CD4-positive, alpha-beta T cell treated with Interferon gamma for 1 hour (primary cell): ENCODE data around the gene DLX4.

Source experiments
- DNase-seq: peaks from one replicate; pipeline ENCODE4 v3.0.0-alpha.2; 2020

The DLX4 gene

DNA sequence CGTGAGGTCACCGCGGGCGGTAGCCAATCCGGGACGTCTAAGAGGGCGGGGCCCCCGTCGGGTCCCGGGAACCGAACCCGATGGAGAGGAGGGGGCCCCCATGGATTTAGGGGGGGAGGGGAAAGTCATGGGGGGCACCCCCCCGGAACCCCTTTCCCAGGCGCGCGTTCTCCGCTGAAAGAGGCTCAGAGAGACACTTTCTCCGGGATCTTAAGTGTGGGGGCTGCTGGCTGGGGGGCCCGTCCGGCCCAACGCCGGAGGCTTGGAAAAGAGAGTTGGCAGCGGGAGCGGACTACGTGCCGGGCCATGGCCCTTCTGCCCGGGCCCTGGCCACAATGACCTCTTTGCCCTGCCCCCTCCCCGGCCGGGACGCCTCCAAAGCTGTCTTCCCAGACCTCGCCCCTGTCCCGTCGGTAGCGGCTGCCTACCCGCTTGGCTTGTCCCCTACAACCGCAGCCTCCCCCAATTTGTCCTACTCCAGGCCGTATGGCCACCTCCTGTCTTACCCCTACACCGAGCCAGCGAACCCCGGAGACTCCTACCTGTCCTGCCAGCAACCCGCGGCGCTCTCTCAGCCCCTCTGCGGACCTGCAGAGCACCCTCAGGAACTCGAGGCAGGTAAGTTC lies at the start of gene DLX4:
Gene DLX4, plus strand, starts transcription at position 57 of the 626 bp plus-strand sequence. Its CDS starts 279 bp downstream, at position 336.
- no peak for DNase-seq

DNA sequence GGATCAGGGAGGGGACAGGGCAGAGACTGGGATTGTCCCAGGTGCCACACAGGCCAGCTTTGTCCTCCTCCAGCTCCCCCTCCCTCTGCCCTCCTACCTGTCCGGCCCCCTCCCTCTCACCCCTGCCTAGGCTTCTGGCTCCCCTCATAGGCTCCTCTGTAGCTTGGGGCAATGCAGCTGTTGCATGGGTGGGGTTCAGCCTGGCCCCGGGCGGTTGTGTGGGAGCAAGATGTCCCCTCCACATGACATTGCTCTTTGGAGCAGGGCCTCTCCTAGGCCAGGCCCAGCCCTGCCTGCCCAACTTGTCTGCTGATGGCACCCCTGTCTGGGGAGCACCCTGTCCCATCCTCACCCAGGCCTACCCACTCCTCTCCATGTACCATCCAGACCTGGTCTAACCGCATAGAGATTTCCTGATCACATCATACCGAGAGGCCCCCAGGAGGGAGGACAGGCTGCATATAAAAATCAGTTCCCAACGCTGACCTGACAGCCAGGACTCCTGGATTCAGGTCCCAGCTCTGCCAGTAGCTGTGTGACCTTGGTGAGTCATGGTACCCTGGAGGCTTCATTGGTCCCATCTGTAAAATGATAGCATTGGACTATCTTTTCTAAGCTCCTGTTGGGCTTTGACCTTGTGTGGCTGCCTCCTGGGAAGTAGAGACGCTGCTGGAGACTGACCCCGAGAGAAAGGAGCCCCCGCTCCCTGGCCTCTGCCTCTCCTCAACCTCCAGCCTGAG lies 48.8 kb upstream of the DLX4 start:
- no peak for DNase-seq

DNA sequence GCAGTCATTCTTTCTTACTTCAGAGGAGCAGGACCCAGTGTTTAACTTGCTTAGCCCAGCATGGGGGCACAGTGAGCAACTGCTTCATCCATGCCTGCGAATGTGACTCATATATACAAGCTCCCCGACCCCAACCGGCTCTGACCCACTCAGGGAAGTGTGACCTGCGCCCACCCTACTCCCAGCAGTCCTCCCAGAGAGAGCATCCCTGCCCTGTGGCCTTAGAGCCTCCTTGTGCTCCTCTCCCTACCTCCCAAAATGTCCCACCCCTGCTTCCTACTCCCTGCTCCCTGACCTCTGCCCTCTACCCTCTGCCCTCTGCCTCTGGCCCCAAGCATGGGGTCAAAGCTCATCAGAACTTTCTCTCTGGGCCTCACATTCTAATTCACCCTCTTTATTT lies 46.9 kb upstream of the DLX4 start:
- no peak for DNase-seq

DNA sequence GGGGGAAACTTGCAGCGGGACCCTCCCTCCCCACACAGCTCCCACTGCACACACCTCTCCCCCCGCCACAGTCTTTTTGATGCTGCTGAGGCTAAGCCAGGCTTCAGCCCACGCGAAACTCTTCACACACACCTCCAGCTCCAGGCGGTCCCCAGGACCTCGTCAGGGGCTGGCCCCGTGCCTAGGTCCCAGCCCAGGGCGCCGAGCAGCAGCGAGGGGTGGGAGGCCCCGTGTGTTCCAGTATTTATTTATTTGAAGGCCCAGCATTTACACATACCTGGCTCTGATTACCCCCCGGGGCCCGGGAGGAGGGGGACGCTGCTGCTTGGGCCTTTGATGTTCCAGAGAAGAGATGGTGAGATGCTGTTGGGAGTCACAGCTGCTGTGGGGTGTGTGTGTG lies 44.9 kb upstream of the DLX4 start:
- DNase-seq, result no peak

DNA sequence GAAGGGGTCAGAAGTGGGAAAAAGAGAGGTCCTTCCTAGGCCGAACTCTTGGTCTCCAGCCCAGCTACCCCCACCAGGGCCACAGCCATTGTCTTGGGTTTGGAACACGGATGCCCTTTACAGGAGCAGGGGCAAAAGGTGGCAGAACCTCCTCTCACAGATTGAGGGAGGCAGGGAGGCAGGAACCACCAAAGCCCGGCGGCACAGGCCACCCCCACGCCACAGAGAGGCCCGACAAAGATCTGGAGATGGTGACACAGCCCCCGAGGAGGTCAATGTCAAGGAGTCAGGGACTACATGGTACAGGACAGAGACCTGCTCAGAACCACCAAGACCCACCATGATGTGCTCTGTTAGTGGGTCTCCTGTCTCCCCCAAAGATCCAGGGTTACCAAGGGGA lies 44.4 kb upstream of the DLX4 start:
- no peak for DNase-seq

- DNase-seq, result no peak
Measured at GRCh38 chr17:49925921-49926320, 43.1 kb upstream of the DLX4 start.

DNA sequence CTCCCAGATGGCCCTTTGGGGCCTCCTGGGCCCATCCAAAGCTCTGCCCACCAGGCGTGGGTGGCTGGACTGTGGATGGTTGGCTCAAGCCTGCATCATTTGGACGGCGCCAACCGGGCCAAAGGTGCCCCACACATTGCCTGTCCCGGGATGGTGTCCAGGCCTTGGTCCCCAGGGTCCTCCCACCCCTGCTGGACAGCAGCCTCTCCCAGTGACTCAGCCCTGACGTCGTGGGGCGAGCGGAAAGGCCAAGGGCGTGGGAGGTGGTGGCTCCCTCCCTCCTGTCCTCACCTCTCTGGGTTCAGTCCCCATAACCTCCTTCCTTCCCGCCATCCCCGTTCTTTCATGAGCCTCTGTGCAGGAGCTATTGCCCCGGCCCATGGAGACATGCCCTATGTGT lies 42.1 kb upstream of the DLX4 start:
- no peak for DNase-seq

DNA sequence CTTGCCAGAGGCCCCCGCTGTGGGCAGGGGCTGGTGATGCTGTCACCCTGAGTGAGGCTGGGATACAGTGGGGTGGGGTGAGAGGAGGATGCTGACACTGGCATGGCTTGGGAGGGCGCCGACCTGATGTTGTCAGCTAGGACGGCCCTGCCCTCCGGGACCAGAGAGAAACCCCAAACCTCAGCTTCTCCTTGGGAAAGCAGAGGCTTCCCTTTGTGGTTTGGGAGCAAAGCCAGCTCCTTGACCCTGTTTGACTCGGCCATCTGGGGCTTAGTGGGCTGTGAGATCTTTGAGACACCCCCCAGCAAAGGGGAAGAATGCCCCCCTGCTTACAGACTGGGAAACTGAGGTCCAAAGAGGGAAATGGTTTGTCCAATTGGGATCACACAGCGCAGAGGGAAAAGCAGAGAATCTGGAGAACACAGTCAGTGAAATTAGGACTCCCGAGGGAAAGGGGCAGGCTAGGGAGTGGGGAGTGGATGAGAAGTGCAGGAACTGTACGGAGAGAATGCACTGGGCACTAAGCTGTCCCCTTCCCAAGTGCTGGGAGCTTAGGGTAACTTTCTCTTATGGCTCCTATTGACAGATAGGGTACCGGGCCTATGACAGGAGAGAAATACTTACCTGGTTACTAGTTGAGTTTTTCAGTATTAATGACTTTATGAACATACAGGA lies 40.7 kb upstream of the DLX4 start:
- DNase-seq, result no peak

- no peak for DNase-seq
Measured at GRCh38 chr17:49928837-49929475, 40.0 kb upstream of the DLX4 start.

GRCh38 chr17:49930880-49931279 lies 38.1 kb upstream of the DLX4 start:
- no peak for DNase-seq

DNA sequence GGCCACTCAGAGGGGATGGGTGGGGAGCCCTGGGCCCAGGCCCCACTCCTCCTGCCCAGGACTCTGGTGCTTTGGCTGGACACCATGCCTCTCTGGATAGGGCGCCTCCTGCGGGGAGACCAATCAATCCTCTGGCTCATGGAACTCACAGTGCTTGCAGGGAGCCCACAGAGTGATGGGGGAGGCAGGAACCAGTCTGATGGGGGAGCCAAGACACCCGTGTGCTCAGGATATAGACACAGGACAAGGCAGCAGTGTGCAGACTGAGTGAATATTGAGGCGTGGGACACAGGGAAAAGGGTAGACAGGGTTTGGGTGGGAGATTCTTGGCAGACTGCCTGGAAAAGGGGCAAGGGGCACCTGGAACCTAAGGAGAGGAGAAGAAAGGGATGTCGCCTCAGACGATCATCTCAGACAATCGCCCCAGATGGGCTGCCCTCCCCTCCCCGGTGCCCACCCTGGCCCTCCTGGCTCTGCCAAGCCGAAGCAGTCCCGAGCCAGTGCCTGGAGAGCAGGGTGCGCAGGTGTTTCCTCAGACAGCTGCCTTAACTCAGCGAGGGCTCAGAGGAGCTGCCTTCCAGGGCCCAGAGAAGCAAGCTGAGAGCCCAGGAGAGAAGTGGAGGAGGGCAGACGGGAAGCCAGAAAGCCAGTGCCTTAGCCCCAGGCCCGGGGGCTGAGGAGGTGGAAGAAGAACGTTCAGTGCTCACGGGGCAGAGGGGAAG lies 37.4 kb upstream of the DLX4 start:
- DNase-seq, result no peak

DNA sequence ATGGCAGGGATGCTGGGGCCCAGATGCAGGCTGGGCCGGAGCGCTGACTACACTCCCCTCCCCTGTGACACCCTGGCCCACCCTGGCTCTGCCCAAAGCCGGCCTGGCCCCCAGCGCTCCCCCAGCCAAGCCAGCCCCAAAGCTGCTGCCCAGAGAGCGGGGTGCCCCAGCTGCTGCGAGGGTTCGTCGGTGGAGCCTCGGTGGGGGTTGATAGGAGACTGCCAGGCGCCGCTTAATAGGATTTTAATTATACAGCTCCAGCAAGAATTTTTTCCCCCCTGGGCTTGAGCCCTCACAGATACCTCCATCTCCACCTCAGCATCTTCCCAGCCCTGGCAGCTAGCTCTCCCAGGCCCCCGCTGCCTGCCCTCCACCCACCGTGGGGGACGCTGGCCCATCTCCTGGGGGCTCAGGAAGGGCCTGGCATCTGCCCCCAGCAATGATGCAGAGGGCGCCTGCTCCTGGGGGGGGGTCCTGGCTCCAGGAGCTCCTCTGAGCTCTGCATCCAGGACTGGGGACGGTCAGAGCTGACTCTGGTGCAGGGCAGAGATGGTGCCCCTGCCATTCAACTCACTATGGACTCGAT lies 36.8 kb upstream of the DLX4 start:
- no peak for DNase-seq

- no peak for DNase-seq
Measured at GRCh38 chr17:49932901-49933300, 36.1 kb upstream of the DLX4 start.

DNA sequence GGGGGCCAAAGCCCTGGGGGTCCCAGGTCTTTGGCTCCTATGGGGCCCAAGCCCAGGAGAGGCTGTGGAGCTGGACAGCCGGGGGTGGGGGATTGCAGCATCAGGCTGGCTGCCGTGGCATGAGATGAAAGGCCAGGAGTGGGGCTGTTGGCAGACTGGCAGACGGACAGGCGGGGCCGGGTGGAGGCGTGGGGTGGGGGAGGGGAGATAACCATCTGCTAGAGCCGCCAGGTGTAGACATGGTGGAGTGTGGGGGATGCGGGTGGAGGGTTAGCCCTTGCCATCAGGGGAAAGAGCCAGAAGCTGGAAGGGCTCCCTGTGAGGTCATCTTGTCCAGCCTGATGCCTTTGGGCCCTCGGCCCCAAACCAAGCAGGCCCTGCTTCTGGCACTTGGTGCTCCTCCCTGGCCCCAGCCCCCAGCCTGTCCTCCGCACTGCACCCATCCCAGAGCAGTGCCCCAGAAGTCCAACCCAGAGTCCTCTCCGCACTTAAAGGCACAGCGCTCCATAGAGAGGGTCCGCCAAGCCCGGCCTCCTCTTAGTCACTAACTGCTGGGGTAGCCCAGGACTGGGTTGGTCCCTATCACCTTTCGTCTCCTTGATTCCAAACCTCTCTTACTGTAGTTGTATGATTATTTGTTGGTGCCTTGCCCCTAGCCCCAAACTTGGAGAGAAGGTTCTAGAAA lies 33.3 kb upstream of the DLX4 start:
- no peak for DNase-seq

DNA sequence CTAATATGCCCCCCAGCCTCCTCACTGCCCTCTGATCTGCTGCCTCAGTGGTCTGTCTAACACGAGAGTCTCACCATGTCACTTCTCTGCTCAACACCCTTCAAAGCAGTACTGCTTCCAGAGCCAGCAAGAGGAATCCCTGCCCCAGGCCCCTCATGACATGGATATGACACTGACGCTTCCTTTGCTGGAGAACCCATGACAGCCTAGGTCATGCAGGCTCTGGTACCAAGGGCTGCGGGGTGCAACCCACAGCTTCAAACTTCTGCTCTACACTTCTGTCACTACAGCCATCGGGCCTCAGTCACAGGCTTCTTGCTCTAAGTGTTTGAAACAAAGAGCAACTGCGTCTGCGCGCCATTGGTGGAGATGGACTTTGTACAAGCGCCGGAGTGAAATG lies 32.6 kb upstream of the DLX4 start:
- no peak for DNase-seq

DNA sequence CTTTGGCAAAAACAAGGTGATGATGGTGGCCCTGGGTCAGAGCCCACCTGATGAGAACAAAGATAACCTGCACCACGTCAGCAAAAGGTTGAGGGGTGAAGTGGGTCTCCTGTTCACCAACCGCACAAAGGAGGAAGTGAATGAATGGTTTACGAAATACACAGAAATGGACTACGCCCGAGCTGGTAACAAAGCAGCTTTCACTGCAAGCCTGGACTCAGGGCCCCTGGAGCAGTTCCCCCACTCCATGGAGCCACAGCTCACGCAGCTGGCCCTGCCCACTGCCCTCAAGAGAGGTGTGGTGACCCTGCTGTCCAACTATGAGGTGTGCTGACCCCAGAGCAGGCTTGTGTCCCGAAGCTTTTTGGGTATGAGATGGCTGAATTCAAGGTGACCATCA lies 29.7 kb upstream of the DLX4 start:
- peak; percentile 11 for DNase-seq

- no peak for DNase-seq
Measured at GRCh38 chr17:49941427-49941826, 27.6 kb upstream of the DLX4 start.

- no peak for DNase-seq
Measured at GRCh38 chr17:49942947-49943346, 26.0 kb upstream of the DLX4 start.

DNA sequence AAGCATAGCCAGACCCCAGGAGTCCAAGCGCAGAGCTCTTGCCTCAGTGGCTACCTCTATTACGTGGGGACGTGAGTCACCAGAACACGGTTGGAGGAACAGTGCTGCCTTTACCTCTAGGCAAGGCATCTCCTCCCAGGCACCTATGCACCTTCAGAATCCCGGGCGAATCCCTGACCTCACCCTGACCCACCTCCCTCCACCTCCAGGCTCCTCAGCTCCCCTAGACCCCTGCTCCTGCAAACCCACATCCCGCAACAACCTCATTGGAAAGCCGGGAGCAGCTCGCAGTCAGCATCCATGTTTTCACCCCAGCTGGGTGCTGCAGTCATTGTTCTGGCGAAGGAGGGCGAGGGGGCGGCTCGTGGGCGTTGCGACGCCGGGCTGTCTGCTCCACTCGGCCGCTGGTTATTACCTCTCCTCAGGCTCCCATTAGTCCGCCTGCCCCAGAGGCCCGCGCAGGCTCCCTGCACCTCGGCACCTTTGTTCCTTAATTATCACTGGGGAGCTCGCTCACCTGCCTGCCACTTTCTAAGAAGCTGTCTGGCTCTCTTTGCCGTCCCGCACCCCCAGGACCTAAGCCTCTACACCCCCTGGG lies 24.6 kb upstream of the DLX4 start:
- no peak for DNase-seq

- no peak for DNase-seq
Measured at GRCh38 chr17:49946208-49946607, 22.8 kb upstream of the DLX4 start.

DNA sequence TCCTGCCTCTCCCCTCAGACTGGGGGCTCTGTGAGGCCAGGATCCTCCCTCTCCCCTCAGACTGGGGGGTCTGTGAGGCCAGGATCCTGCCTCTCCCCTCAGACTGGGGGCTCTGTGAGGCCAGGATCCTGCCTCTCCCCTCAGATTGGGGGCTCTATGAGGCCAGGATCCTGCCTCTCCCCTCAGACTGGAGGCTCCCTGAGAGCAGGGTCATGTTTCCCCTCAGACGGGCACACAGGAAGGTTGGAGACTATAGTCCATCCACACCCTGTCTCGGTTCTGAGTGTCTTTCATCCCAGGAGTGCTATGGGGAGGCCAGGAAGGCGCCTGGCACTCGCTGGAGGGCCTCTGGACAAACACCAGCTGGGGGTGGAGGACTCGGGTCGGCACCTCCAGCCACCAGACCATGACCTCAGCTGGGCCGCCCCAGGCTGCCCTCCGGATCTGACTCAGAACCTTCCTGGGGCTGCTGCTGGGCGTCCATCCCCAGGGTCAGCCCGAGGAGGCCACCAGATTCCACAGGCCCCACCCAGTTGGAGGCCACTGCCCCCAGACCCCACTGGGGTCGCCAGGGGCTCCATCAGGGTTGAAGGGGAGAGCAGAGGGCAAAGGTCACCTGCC lies 21.9 kb upstream of the DLX4 start:
- no peak for DNase-seq
